MCF 10A (cell line): ENCODE results near the gene RBP3. TPM values are rescaled to one million over a fixed set of nuclear protein-coding genes. Genes with fewer than 3 reads are reported as not detected.

Source experiments
- BruUV-seq: library from RNA; stranded (reverse); fragments of 400-500 nt; replicated peaks from 2 replicates; lab custom pipeline; 2021; lab: Mats Ljungman, UMichigan
- CTCF ChIA-PET: fragments of 300-600 bp; sonication (Branson Sonifier 250); formaldehyde crosslinking; extraction: SDS; loops from one replicate; lab custom pipeline; 2021; ENCODE audit warnings: antibody characterized with exemption, inconsistent platforms; lab: Yijun Ruan, JAX
- POLR2A ChIA-PET: fragments of 300-600, 350-650 bp; sonication (Branson Sonifier 250); formaldehyde crosslinking; extraction: SDS; loops from one replicate; lab custom pipeline; 2020; ENCODE audit warnings: antibody characterized with exemption, inconsistent platforms; lab: Yijun Ruan, JAX
- DNase-seq: peaks from one replicate; pipeline ENCODE4 v3.0.0-alpha.2; 2018; ENCODE audit not compliant: unreplicated experiment
- H3K27ac Mint-ChIP-seq: one replicate; pipeline ENCODE4 v1.8.0; 2022; ENCODE audit warnings: mild to moderate bottlenecking, low read depth, mixed read lengths; ENCODE audit not compliant: unreplicated experiment
- H3K27me3 Mint-ChIP-seq: one replicate; pipeline ENCODE4 v1.8.0; 2022; ENCODE audit warnings: mixed read lengths; ENCODE audit not compliant: insufficient read depth, unreplicated experiment
- H3K36me3 Mint-ChIP-seq: one replicate; pipeline ENCODE4 v1.8.0; 2022; ENCODE audit warnings: mild to moderate bottlenecking, moderate library complexity, mixed read lengths; ENCODE audit not compliant: insufficient read depth, unreplicated experiment
- H3K4me1 Mint-ChIP-seq: one replicate; pipeline ENCODE4 v1.8.0; 2022; ENCODE audit warnings: mixed read lengths; ENCODE audit not compliant: insufficient read depth, unreplicated experiment
- H3K4me3 Mint-ChIP-seq: one replicate; pipeline ENCODE4 v1.8.0; 2022; ENCODE audit warnings: mild to moderate bottlenecking, moderate library complexity, mixed read lengths; ENCODE audit not compliant: unreplicated experiment
- H3K9me3 Mint-ChIP-seq: one replicate; pipeline ENCODE4 v1.8.0; 2022; ENCODE audit warnings: mixed read lengths; ENCODE audit not compliant: unreplicated experiment
- CTCF ChIP-seq: fragments of 200-600 bp; IDR thresholded peaks from one replicate; pipeline ENCODE4 v1.8.0; 2022; ENCODE audit warnings: antibody characterized with exemption, mild to moderate bottlenecking; ENCODE audit not compliant: unreplicated experiment
- intact Hi-C: fragments of 100-400 bp; cut with micrococcal nuclease; formaldehyde crosslinking; loops from 2 replicates; pipeline ENCODE4 v1.14.1; 2022
- total RNA-seq: library from RNA; stranded (reverse); gene quantifications from 2 replicates; pipeline ENCODE4 v1.2.3, GENCODE V29; 2022

The RBP3 gene
- total RNA-seq, 1 experiment from 2014 or later, result not detected

DNA sequence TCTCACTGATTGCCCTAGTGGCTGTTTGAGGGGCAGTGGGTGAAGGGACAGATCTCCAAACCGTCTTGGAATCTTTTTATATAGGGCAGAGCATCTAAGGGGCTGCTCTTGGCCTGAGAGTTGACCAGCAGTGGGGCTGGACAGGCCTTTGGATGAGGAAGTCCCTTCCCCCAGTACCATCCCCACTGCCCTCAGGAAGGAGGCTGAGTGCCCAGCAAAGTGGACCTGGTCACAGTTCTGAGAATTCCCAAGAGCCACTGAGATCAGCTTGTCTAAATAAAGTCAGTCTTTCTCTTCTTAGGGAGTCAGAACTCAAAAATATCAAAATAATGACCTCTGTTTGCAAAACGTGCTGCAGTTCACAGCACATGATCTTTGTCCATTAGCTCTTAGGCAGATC is 42.6 kb upstream of the RBP3 start:
- TF ChIP-seq CTCF, result no peak
- intact Hi-C loops, result no loop called here
- ChIA-PET CTCF (interaction anchor here (0.7 to 11.6 kb wide), 5 partner anchors 230 to 313 kb away, joined by 3 to 233 read pairs (median 5); no protein-coding TSS in a partner anchor), POLR2A (no interaction called here)
- DNase-seq, result no peak
- peaks cover 65% of the 10 kb centered on the region for H3K27me3 Mint-ChIP-seq
- H3K36me3 Mint-ChIP-seq, result no peaks in the 10 kb centered on the region
- H3K27ac Mint-ChIP-seq, result no peak overlapping the region
- no peak overlapping the region for H3K4me3 Mint-ChIP-seq
- H3K4me1 Mint-ChIP-seq, result no peaks in the 10 kb centered on the region
- no TSS peak for BruUV-seq
- H3K9me3 Mint-ChIP-seq, result no peaks in the 10 kb centered on the region

DNA sequence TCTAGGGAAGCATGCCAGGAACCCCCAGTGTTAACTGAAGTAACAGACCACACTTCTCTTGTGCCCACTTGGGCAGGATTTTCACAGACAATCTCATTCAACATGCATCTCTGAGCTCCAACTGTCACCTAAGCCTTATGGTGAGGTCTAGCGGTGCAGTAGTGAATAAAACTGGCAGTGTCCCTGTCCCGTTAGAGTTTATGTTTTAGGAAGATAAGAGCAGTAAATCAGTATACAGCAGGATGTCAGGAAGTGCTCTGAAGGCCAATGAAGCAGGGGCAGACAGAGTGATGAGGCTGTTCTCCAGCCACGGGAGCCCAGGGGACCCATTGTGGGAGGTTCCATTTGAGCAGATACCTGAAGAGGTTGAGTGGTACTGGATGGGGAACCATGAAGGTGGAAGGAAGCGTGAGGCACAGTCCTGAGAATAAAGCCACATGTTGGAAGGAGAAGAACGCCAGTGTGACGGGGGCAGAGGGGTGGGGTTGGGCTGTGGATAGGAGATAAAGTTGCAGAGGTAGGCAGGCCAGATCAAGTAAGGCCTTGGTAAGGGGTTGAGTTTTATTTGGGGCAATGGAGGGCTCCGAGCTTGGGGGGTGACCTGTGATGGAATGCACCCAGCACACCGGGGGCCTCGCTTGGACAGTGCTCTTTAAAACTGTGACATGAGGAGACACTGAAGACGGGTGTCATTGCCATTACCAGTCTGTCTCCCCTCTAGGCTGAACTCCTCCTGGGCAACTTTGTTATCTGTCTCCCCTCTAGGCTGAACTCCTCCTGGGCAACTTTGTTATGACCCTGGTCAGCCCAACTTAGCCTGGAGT is 41.6 kb upstream of the RBP3 start:
- H3K27ac Mint-ChIP-seq, result no peak overlapping the region
- H3K4me3 Mint-ChIP-seq, result no peak overlapping the region
- CTCF ChIA-PET, result interaction anchor here (0.7 to 11.6 kb wide), 8 partner anchors 18 to 314 kb away, joined by 3 to 233 read pairs (median 4); no protein-coding TSS in a partner anchor
- TF ChIP-seq CTCF, result no peak
- no peaks in the 10 kb centered on the region for H3K9me3 Mint-ChIP-seq
- H3K36me3 Mint-ChIP-seq, result no peaks in the 10 kb centered on the region
- no peak for DNase-seq
- BruUV-seq, result no TSS peak
- POLR2A ChIA-PET, result interaction anchor here (0.7 kb wide), 1 partner anchor 1024 kb away, joined by 3 read pairs; no protein-coding TSS in a partner anchor
- H3K4me1 Mint-ChIP-seq, result no peaks in the 10 kb centered on the region
- intact Hi-C loops, result no loop called here
- peaks cover 56% of the 10 kb centered on the region for H3K27me3 Mint-ChIP-seq

GRCh38 chr10:47307381-47307780 is 40.8 kb upstream of the RBP3 start:
- intact Hi-C loops, result no loop called here
- POLR2A ChIA-PET, result no interaction called here
- DNase-seq, result no peak
- no peaks in the 10 kb centered on the region for H3K36me3 Mint-ChIP-seq
- no peak overlapping the region for H3K27ac Mint-ChIP-seq
- H3K9me3 Mint-ChIP-seq, result no peaks in the 10 kb centered on the region
- no peaks in the 10 kb centered on the region for H3K4me1 Mint-ChIP-seq
- no TSS peak for BruUV-seq
- CTCF ChIA-PET, result interaction anchor here (0.7 to 11.6 kb wide), 6 partner anchors 10 to 283 kb away, joined by 3 to 233 read pairs (median 4); no protein-coding TSS in a partner anchor
- H3K27me3 Mint-ChIP-seq, result peaks cover 56% of the 10 kb centered on the region
- no peak for TF ChIP-seq CTCF
- H3K4me3 Mint-ChIP-seq, result no peak overlapping the region

DNA sequence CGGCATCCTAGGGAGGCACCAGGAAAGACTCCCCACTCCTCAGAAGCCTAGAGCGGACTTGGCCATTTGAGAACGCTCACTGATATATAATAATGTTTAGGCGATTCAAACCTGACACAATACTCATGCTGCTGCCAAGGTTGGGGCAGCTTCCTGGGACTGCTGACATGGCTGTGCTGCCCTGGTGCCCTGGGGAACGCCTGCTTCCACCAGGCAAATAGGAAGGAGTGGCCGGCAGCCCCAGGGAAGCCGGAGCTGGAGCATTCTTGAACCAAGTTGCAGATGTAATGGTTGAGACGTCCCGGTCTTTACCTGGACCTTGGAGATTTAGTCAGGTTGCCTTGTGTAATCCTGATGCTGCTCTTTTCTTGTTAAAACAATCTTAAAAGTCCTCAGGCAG is 39.4 kb upstream of the RBP3 start:
- H3K4me1 Mint-ChIP-seq, result no peaks in the 10 kb centered on the region
- ChIA-PET POLR2A (no interaction called here), CTCF (interaction anchor here (11.6 to 14.1 kb wide), 2 partner anchors 263 to 282 kb away, joined by 131 to 233 read pairs; no protein-coding TSS in a partner anchor)
- H3K27ac Mint-ChIP-seq, result no peak overlapping the region
- peaks cover 45% of the 10 kb centered on the region for H3K27me3 Mint-ChIP-seq
- no peak for TF ChIP-seq CTCF
- no peaks in the 10 kb centered on the region for H3K36me3 Mint-ChIP-seq
- no TSS peak for BruUV-seq
- intact Hi-C loops, result no loop called here
- no peak overlapping the region for H3K4me3 Mint-ChIP-seq
- no peaks in the 10 kb centered on the region for H3K9me3 Mint-ChIP-seq
- no peak for DNase-seq
